Fibroblast of lung (primary cell): ENCODE data around the gene SH3BP2. TPM values are rescaled to one million over a fixed set of nuclear protein-coding genes. Genes with fewer than 3 reads are reported as not detected.

Experiments
- DNase-seq, 2 donors: peaks; one replicate each; pipeline versions ENCODE4 v3.0.0 to v3.0.0-alpha.2; 2010; ENCODE audit warnings: low read depth in 2 of 2
- H2AFZ ChIP-seq: 2 replicates; pipeline ENCODE4 v1.5.1; 2012; ENCODE audit warnings: low read length, control low read depth, inconsistent platforms
- H3K27ac ChIP-seq: 2 replicates; pipeline ENCODE4 v1.5.1; 2011; ENCODE audit warnings: low read length, control low read depth; ENCODE audit not compliant: insufficient read depth
- H3K27me3 ChIP-seq: 2 replicates; pipeline ENCODE4 v1.5.1; 2011; ENCODE audit warnings: mild to moderate bottlenecking, low read length; ENCODE audit not compliant: control insufficient read depth, insufficient read depth
- H3K36me3 ChIP-seq: 2 replicates; pipeline ENCODE4 v1.5.1; 2011; ENCODE audit warnings: low read length; ENCODE audit not compliant: control insufficient read depth, insufficient read depth
- H3K4me1 ChIP-seq: 2 replicates; pipeline ENCODE4 v1.5.1; 2011; ENCODE audit warnings: low read length; ENCODE audit not compliant: control insufficient read depth, insufficient read depth; ENCODE audit errors: extremely low read depth
- H3K4me2 ChIP-seq: 2 replicates; pipeline ENCODE4 v1.5.1; 2011; ENCODE audit warnings: low read length, control low read depth; ENCODE audit not compliant: insufficient read depth; ENCODE audit errors: extremely low read depth
- H3K4me3 ChIP-seq, 4 experiments: fragments of 200-600 bp in 1 of 4; sonication (generic) in 1 of 4; replicated peaks in 1 of 4; 2 replicates each; pipeline ENCODE4 v1.5.1; 2011 to 2016; ENCODE audit warnings: low read length in 4 of 4, low read depth in 3 of 4, mild to moderate bottlenecking in 3 of 4, control low read depth in 2 of 4, inconsistent platforms in 1 of 4, mixed read lengths in 1 of 4; ENCODE audit not compliant: insufficient read depth in 1 of 4; ENCODE audit errors: control extremely low read depth in 1 of 4
- H3K79me2 ChIP-seq: 2 replicates; pipeline ENCODE4 v1.5.1; 2012; ENCODE audit warnings: mild to moderate bottlenecking, low read length, inconsistent platforms; ENCODE audit not compliant: control insufficient read depth, insufficient read depth
- H3K9ac ChIP-seq: 2 replicates; pipeline ENCODE4 v1.5.1; 2011; ENCODE audit warnings: mild to moderate bottlenecking, low read length, control low read depth; ENCODE audit not compliant: insufficient read depth
- H3K9me3 ChIP-seq: 2 replicates; pipeline ENCODE4 v1.5.1; 2012; ENCODE audit warnings: low read depth, low read length; ENCODE audit not compliant: control insufficient read depth, insufficient read depth
- H4K20me1 ChIP-seq: 2 replicates; pipeline ENCODE4 v1.5.1; 2011; ENCODE audit warnings: low read length; ENCODE audit not compliant: control insufficient read depth, insufficient read depth; ENCODE audit errors: extremely low read depth
- EZH2 ChIP-seq: IDR thresholded peaks from 2 replicates; pipeline ENCODE4 v1.5.1; 2012; ENCODE audit warnings: low read length, control low read depth, mild to moderate bottlenecking; ENCODE audit errors: missing control alignments
- polyA plus RNA-seq, 2 donors: library from polyadenylated mRNA; depleted of rRNA in 1 of 2; stranded (reverse) in 1 of 2; unstranded in 1 of 2; fragments of >200 nt; gene quantifications; 2 replicates each; pipeline ENCODE4 v1.2.1, GENCODE V29; 2011 to 2012; ENCODE audit warnings: missing spikeins in 1 of 2
- total RNA-seq: library from RNA; depleted of rRNA; stranded (reverse); fragments of >200 nt; gene quantifications from 2 replicates; pipeline ENCODE4 v1.2.1, GENCODE V29; 2014
- TF ChIP-seq, protein P1 (sequence below), 2 donors: IDR thresholded peaks in 1 of 2; conservative IDR thresholded peaks in 1 of 2; 1 replicate in 1 of 2; 2 replicates in 1 of 2; pipeline ENCODE4 v1.5.1; 2011 to 2012; ENCODE audit warnings: low read length in 2 of 2, control low read depth in 1 of 2, inconsistent platforms in 1 of 2, low read depth in 1 of 2, mild to moderate bottlenecking in 1 of 2

SH3BP2 gene
- total and polyA plus RNA-seq, 2 donors (not counting 1 experiment from before 2014, with no cell fraction given), result 8.6 to 14.1 TPM

DNA sequence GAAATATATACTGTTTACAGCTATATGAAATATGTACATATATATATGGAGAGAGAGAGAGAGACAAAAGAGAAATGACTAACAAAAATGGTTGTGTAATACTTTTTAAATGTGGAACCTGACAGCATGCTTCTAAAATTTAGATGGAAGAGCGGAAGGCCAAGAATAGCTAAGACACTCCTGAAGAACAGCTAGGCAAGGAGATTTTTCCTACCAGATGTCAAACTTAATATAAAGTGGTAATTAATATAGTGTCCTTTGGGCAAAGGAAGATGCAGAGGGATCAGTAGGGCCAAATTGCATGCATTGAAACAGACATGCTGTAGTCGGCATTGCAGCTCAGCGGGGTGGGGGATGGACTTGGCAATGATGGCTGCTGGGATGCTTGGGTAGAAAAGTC is 96.0 kb downstream of the SH3BP2 start:
- peak in 1 of 2 donors; percentile 10 for DNase-seq
- H3K27ac ChIP-seq, result no peak overlapping the region
- no peak overlapping the region for H2AFZ ChIP-seq
- peaks cover 13% of the 10 kb centered on the region for H3K36me3 ChIP-seq
- H4K20me1 ChIP-seq, result no peaks in the 10 kb centered on the region
- H3K79me2 ChIP-seq, result peaks cover 4% of the 10 kb centered on the region
- no peak overlapping the region for H3K4me2 ChIP-seq
- TF ChIP-seq, protein P1, sequence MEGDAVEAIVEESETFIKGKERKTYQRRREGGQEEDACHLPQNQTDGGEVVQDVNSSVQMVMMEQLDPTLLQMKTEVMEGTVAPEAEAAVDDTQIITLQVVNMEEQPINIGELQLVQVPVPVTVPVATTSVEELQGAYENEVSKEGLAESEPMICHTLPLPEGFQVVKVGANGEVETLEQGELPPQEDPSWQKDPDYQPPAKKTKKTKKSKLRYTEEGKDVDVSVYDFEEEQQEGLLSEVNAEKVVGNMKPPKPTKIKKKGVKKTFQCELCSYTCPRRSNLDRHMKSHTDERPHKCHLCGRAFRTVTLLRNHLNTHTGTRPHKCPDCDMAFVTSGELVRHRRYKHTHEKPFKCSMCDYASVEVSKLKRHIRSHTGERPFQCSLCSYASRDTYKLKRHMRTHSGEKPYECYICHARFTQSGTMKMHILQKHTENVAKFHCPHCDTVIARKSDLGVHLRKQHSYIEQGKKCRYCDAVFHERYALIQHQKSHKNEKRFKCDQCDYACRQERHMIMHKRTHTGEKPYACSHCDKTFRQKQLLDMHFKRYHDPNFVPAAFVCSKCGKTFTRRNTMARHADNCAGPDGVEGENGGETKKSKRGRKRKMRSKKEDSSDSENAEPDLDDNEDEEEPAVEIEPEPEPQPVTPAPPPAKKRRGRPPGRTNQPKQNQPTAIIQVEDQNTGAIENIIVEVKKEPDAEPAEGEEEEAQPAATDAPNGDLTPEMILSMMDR (conservative IDR thresholded peaks at IDR 0.05 in 1 of 2, IDR thresholded peaks at IDR 0.05 in 1 of 2; ENCODE audit: low read depth in 1 of 2, low read length in 2 of 2), result no peak
- TF ChIP-seq EZH2, result no peak
- H3K9me3 ChIP-seq, result no peaks in the 10 kb centered on the region
- no peaks in the 10 kb centered on the region for H3K4me1 ChIP-seq
- no peak overlapping the region for H3K4me3 ChIP-seq
- H3K9ac ChIP-seq, result no peak overlapping the region
- no peaks in the 10 kb centered on the region for H3K27me3 ChIP-seq

Other genes starting within 250 kb of the SH3BP2 start
- 56.5 and 61.9 TPM in 2 replicates for gene TNIP2, start 36.7 kb upstream of the SH3BP2 start, total RNA-seq
- 19.2 and 21.8 TPM in 2 replicates for gene TNIP2, start 36.7 kb upstream of the SH3BP2 start, polyA plus RNA-seq
- 123 and 164 TPM in 2 replicates for gene ADD1, start 50.8 kb downstream of the SH3BP2 start, total RNA-seq
- gene ADD1, start 50.8 kb downstream of the SH3BP2 start, polyA plus RNA-seq, result 171 and 211 TPM in 2 replicates
- gene NOP14, start 170.3 kb downstream of the SH3BP2 start, total RNA-seq, result 16.7 and 17.7 TPM in 2 replicates
- 13.1 and 20.6 TPM in 2 replicates for gene NOP14, start 170.3 kb downstream of the SH3BP2 start, polyA plus RNA-seq
- gene GRK4, start 170.5 kb downstream of the SH3BP2 start, total RNA-seq, result 5.9 and 6.9 TPM in 2 replicates
- 4.0 and 4.4 TPM in 2 replicates for gene GRK4, start 170.5 kb downstream of the SH3BP2 start, polyA plus RNA-seq